SK-N-SH (cell line): ENCODE measurements around the gene H1-8. TPM values are rescaled to one million over a fixed set of nuclear protein-coding genes. Genes with fewer than 3 reads are reported as not detected.

ENCODE experiments used
- CTCF ChIA-PET: fragments of 300-600, 350-600 bp; formaldehyde crosslinking; extraction: SDS; loops from one replicate; lab custom pipeline; 2021; lab: Yijun Ruan, JAX
- POLR2A ChIA-PET: fragments of 350-600 bp; sonication (Branson Sonifier 250); formaldehyde crosslinking; extraction: SDS; loops from one replicate; lab custom pipeline; 2020; ENCODE audit warnings: antibody characterized with exemption, inconsistent platforms; lab: Yijun Ruan, JAX
- DNase-seq: peaks from one replicate; pipeline ENCODE4 v3.0.0; 2012
- H2AFZ ChIP-seq: fragments of 200-600 bp; sonication (generic); 2 replicates; pipeline ENCODE4 v1.8.1; 2016; ENCODE audit warnings: antibody characterized with exemption, mild to moderate bottlenecking, low read depth
- H3F3A ChIP-seq: fragments of 200-600 bp; sonication (generic); replicated peaks from 2 replicates; pipeline ENCODE3; 2016; ENCODE audit warnings: antibody characterized with exemption, mild to moderate bottlenecking; ENCODE audit not compliant: insufficient read depth
- H3K27ac ChIP-seq, 2 experiments: fragments of 200-500 bp in 1 of 2; fragments of 200-600 bp in 1 of 2; sonication (Bioruptor generic) in 1 of 2; sonication (generic), shearing (Covaris generic) in 1 of 2; 2 replicates each; pipeline versions ENCODE4 v1.5.1 to v1.6.1; 2014 to 2016; ENCODE audit warnings: low read depth in 2 of 2, inconsistent platforms in 1 of 2, low read length in 1 of 2, mild to moderate bottlenecking in 1 of 2, mixed read lengths in 1 of 2
- H3K27me3 ChIP-seq: fragments of 200-600 bp; sonication (generic), shearing (Covaris generic); 2 replicates; pipeline ENCODE4 v1.6.1; 2016; ENCODE audit warnings: mixed run types; ENCODE audit not compliant: insufficient read depth
- H3K36me3 ChIP-seq, 2 experiments: fragments of 200-500 bp in 1 of 2; fragments of 200-600 bp in 1 of 2; sonication (Bioruptor generic) in 1 of 2; sonication (generic) in 1 of 2; replicated peaks in 1 of 2; 2 replicates each; pipeline versions ENCODE3 to v1.5.1; 2014 to 2016; ENCODE audit warnings: low read length in 1 of 2, mild to moderate bottlenecking in 1 of 2; ENCODE audit not compliant: insufficient read depth in 2 of 2, control insufficient read depth in 1 of 2
- H3K4me1 ChIP-seq, 2 experiments: fragments of 200-500 bp in 1 of 2; fragments of 200-600 bp in 1 of 2; sonication (Bioruptor generic) in 1 of 2; sonication (generic), shearing (Covaris generic) in 1 of 2; 2 replicates each; pipeline versions ENCODE4 v1.5.1 to v1.6.1; 2014 to 2016; ENCODE audit warnings: low read depth in 1 of 2, low read length in 1 of 2, mixed run types in 1 of 2; ENCODE audit not compliant: insufficient read depth in 2 of 2, control insufficient read depth in 1 of 2
- H3K4me2 ChIP-seq: fragments of 200-600 bp; sonication (generic), shearing (Covaris generic); 2 replicates; pipeline ENCODE4 v1.6.1; 2017; ENCODE audit warnings: mixed run types
- H3K4me3 ChIP-seq, 2 experiments: fragments of 200-500 bp in 1 of 2; fragments of 200-600 bp in 1 of 2; sonication (Bioruptor generic) in 1 of 2; sonication (generic), shearing (Covaris generic) in 1 of 2; 2 replicates each; pipeline versions ENCODE4 v1.5.1 to v1.8.1; 2014 to 2016; ENCODE audit warnings: low read depth in 2 of 2, inconsistent platforms in 1 of 2, low read length in 1 of 2, mild to moderate bottlenecking in 1 of 2, mixed read lengths in 1 of 2, moderate library complexity in 1 of 2
- H3K79me2 ChIP-seq: fragments of 200-600 bp; sonication (generic); 2 replicates; pipeline ENCODE4 v1.8.1; 2017; ENCODE audit warnings: mild to moderate bottlenecking; ENCODE audit not compliant: insufficient read depth
- H3K9ac ChIP-seq: fragments of 200-600 bp; sonication (generic); 2 replicates; pipeline ENCODE4 v1.6.1; 2017; ENCODE audit warnings: mixed run types
- H3K9me2 ChIP-seq: fragments of 200-600 bp; sonication (generic); 2 replicates; pipeline ENCODE4 v1.6.1; 2017; ENCODE audit warnings: mixed run types
- H3K9me3 ChIP-seq: fragments of 200-600 bp; sonication (generic); 2 replicates; pipeline ENCODE4 v1.6.1; 2017; ENCODE audit warnings: mixed run types, mild to moderate bottlenecking, moderate library complexity
- H4K20me1 ChIP-seq: fragments of 200-600 bp; sonication (generic); 2 replicates; pipeline ENCODE4 v1.6.1; 2017; ENCODE audit warnings: mild to moderate bottlenecking, mixed run types; ENCODE audit not compliant: insufficient read depth
- CHD2 ChIP-seq: fragments of 150-350 bp; IDR thresholded peaks from 2 replicates; pipeline ENCODE4 v1.6.1; 2018; ENCODE audit warnings: low read length; ENCODE audit not compliant: partially characterized antibody
- ELF1 ChIP-seq: IDR thresholded peaks from 2 replicates; pipeline ENCODE4 v1.4.0; 2012
- EP300 ChIP-seq, 2 experiments: IDR thresholded peaks; 2 replicates each; pipeline versions ENCODE4 v1.4.0 to v1.6.1; 2012; ENCODE audit warnings: borderline replicate concordance in 1 of 2, low read depth in 1 of 2, low read length in 1 of 2
- FOSL2 ChIP-seq: IDR thresholded peaks from 2 replicates; pipeline ENCODE4 v1.4.0; 2012; ENCODE audit warnings: low read depth, mild to moderate bottlenecking, moderate library complexity, borderline replicate concordance
- FOXJ3 ChIP-seq: sonication (generic); formaldehyde crosslinking; IDR thresholded peaks from 2 replicates; pipeline ENCODE4 v1.5.1; 2020; ENCODE audit warnings: mild to moderate bottlenecking, missing genetic modification reagents
- FOXM1 ChIP-seq: IDR thresholded peaks from 2 replicates; pipeline ENCODE4 v1.4.0; 2012; ENCODE audit warnings: low read depth, mild to moderate bottlenecking
- GABPA ChIP-seq: IDR thresholded peaks from 2 replicates; pipeline ENCODE4 v1.4.0; 2012; ENCODE audit warnings: low read depth, mild to moderate bottlenecking
- GATA2 ChIP-seq: sonication (generic); formaldehyde crosslinking; IDR thresholded peaks from 2 replicates; pipeline ENCODE4 v1.5.0; 2020; ENCODE audit warnings: mild to moderate bottlenecking, missing genetic modification reagents
- JUND ChIP-seq: IDR thresholded peaks from 2 replicates; pipeline ENCODE4 v1.4.0; 2012
- MXI1 ChIP-seq: IDR thresholded peaks from 2 replicates; pipeline ENCODE4 v1.6.1; 2012; ENCODE audit warnings: mild to moderate bottlenecking, low read depth, low read length, improper control_type of control experiment
- NFIC ChIP-seq: IDR thresholded peaks from 2 replicates; pipeline ENCODE4 v1.4.0; 2012; ENCODE audit warnings: borderline replicate concordance
- POLR2AphosphoS5 ChIP-seq: IDR thresholded peaks from 2 replicates; pipeline ENCODE4 v1.6.1; 2012; ENCODE audit warnings: low read depth, low read length
- RAD21 ChIP-seq: IDR thresholded peaks from 2 replicates; pipeline ENCODE4 v1.6.1; 2012; ENCODE audit warnings: mild to moderate bottlenecking, low read length
- RFX5 ChIP-seq: IDR thresholded peaks from 2 replicates; pipeline ENCODE4 v1.6.1; 2012; ENCODE audit warnings: mild to moderate bottlenecking, improper control_type of control experiment, low read length
- SMC3 ChIP-seq: IDR thresholded peaks from 2 replicates; pipeline ENCODE4 v1.6.1; 2012; ENCODE audit warnings: low read depth, low read length, improper control_type of control experiment
- TCF12 ChIP-seq: IDR thresholded peaks from 2 replicates; pipeline ENCODE4 v1.4.0; 2012
- TEAD4 ChIP-seq: IDR thresholded peaks from 2 replicates; pipeline ENCODE4 v1.4.0; 2012; ENCODE audit warnings: mild to moderate bottlenecking, borderline replicate concordance; ENCODE audit not compliant: insufficient read depth
- YY1 ChIP-seq: IDR thresholded peaks from 2 replicates; pipeline ENCODE4 v1.4.0; 2012; ENCODE audit warnings: low read depth, mild to moderate bottlenecking
- WGBS: methylation state at CpG from one replicate; pipeline ENCODE4 v1.1.6; 2017; ENCODE audit warnings: low lambda C conversion rate; 5-methylcytosine and 5-hydroxymethylcytosine counted together
- polyA plus RNA-seq, 3 experiments: library from polyadenylated mRNA; depleted of rRNA; stranded (reverse); fragments of >200 nt; gene quantifications; 2 replicates each; pipeline ENCODE4 v1.2.3, GENCODE V29; 2012
- TF ChIP-seq, protein P1 (sequence below): fragments of 150-350 bp; IDR thresholded peaks from 2 replicates; pipeline ENCODE4 v1.6.1; 2016; ENCODE audit warnings: mild to moderate bottlenecking, low read depth, low read length
- TF ChIP-seq, protein P2 (sequence below): IDR thresholded peaks from 2 replicates; pipeline ENCODE4 v1.4.0; 2012; ENCODE audit warnings: low read depth, borderline replicate concordance
- TF ChIP-seq, protein P3 (sequence below): IDR thresholded peaks from 2 replicates; pipeline ENCODE4; 2012
- TF ChIP-seq, protein P4 (sequence below): IDR thresholded peaks from 2 replicates; pipeline ENCODE4 v1.4.0; 2012; ENCODE audit warnings: low read depth
- TF ChIP-seq, protein P5 (sequence below): IDR thresholded peaks from 2 replicates; pipeline ENCODE4 v1.4.0; 2012; ENCODE audit warnings: low read depth, borderline replicate concordance

The H1-8 gene
- polyA plus RNA-seq, 1 of the 3 experiments (the other 2 are of a cell fraction), result not detected

DNA sequence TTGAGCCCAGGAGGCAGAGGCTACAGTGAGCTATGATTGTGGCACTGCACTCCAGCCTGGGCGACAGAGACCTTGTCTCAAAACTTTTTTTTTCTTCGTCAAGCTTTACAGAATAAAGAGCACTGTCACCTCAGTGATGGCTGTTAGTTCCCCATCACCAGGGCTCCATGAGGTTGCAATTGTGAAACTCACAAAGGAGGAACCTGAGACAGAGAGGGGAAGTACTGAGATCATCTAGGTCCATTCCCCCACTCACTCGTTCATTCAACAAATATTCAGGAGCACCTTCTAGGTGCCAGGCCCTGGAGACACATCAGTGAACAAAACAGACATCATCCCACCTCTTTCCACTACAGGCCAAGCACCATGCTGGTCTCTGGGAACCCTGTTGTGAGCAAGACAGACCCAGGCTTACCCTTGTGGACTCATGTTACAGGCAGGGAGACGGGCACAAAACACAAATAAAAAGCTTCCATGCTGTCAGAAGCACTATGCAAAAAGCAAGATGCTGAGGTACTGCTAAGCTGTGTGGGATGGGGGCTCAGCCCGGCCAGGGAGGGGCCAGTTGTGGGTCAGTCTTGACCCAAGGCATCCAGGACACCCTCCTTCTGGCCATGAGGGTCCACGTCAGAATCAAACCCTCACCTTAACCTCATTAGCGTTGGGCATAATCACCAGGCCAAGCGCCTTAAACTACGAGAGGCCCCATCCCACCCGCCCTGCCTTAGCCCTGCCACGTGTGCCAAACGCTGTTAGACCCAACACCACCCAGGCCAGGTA, 16.7 kb upstream of the H1-8 start:
- Histone ChIP-seq H3K27ac (no peak overlapping the region), H3K9me3 (no peaks in the 10 kb centered on the region), H2AFZ (no peak overlapping the region), H3K9ac (no peak overlapping the region), H3K27me3 (no peaks in the 10 kb centered on the region), H3F3A (no peaks in the 10 kb centered on the region), H4K20me1 (no peaks in the 10 kb centered on the region), H3K36me3 (no peaks in the 10 kb centered on the region), H3K9me2 (no peaks in the 10 kb centered on the region), H3K4me3 (no peak overlapping the region), H3K4me2 (no peak overlapping the region), H3K79me2 (no peaks in the 10 kb centered on the region), H3K4me1 (no peaks in the 10 kb centered on the region; a peak in 1 of 4 replicates)
- ChIA-PET POLR2A (interaction anchor here (0.6 kb wide), 1 partner anchor 11 kb away, joined by 3 read pairs; no protein-coding TSS in a partner anchor), CTCF (interaction anchor here (1.0 kb wide), 2 partner anchors 13 kb away, joined by 3 to 4 read pairs; no protein-coding TSS in a partner anchor)
- no peak for DNase-seq
- WGBS, result 86% methylated on average over 5 of the region's 12 CpGs
- TF ChIP-seq NFIC (no peak), EP300 (IDR thresholded peaks at IDR 0.05; ENCODE audit: borderline replicate concordance in 1 of 2, low read depth in 1 of 2, low read length in 1 of 2) (no peak), GATA2 (CRISPR knock-in tag) (no peak), POLR2AphosphoS5 (no peak), FOSL2 (no peak), MXI1 (no peak), GABPA (no peak), FOXM1 (no peak), TCF12 (no peak), RFX5 (no peak)
- TF ChIP-seq, protein P1, sequence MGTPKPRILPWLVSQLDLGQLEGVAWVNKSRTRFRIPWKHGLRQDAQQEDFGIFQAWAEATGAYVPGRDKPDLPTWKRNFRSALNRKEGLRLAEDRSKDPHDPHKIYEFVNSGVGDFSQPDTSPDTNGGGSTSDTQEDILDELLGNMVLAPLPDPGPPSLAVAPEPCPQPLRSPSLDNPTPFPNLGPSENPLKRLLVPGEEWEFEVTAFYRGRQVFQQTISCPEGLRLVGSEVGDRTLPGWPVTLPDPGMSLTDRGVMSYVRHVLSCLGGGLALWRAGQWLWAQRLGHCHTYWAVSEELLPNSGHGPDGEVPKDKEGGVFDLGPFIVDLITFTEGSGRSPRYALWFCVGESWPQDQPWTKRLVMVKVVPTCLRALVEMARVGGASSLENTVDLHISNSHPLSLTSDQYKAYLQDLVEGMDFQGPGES, result no peak
- TF ChIP-seq, protein P2, sequence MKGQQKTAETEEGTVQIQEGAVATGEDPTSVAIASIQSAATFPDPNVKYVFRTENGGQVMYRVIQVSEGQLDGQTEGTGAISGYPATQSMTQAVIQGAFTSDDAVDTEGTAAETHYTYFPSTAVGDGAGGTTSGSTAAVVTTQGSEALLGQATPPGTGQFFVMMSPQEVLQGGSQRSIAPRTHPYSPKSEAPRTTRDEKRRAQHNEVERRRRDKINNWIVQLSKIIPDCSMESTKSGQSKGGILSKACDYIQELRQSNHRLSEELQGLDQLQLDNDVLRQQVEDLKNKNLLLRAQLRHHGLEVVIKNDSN, result no peak

DNA sequence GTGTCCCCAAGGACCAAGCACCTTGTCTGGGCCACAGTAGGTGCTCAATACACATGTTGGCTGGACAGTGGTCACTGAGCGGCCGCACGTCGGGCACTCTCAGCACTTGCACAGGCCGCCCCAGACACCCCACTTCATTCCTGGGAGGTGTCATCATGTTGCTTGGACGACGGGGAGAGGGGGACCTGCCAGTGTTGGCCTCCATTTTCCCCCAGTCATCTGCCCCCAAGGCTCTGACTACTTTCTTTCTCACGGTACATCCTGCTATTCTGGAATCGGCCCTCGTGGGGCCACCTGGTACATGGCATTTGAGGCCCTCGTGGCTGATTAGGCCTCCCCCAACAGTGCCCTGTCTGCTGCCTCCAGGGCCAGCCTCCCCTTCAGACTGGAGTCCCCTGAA, 15.7 kb upstream of the H1-8 start:
- Histone ChIP-seq H3K9me2 (no peaks in the 10 kb centered on the region), H3K9me3 (no peaks in the 10 kb centered on the region), H3K9ac (no peak overlapping the region), H3K36me3 (no peaks in the 10 kb centered on the region), H3K27me3 (no peaks in the 10 kb centered on the region), H3F3A (no peaks in the 10 kb centered on the region), H3K79me2 (no peaks in the 10 kb centered on the region), H3K4me3 (no peak overlapping the region), H4K20me1 (no peaks in the 10 kb centered on the region), H2AFZ (no peak overlapping the region), H3K27ac (no peak overlapping the region), H3K4me1 (no peaks in the 10 kb centered on the region), H3K4me2 (no peak overlapping the region)
- ChIA-PET POLR2A (no interaction called here), CTCF (interaction anchor here (0.6 to 1.2 kb wide), 2 partner anchors 37 to 1676 kb away, joined by 3 to 7 read pairs; no protein-coding TSS in a partner anchor)
- no peak for DNase-seq
- WGBS, result 84% methylated on average over 11 of the region's 11 CpGs
- TF ChIP-seq, protein P3, sequence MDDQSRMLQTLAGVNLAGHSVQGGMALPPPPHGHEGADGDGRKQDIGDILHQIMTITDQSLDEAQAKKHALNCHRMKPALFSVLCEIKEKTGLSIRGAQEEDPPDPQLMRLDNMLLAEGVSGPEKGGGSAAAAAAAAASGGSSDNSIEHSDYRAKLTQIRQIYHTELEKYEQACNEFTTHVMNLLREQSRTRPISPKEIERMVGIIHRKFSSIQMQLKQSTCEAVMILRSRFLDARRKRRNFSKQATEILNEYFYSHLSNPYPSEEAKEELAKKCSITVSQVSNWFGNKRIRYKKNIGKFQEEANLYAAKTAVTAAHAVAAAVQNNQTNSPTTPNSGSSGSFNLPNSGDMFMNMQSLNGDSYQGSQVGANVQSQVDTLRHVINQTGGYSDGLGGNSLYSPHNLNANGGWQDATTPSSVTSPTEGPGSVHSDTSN, result no peak
- TF ChIP-seq FOXM1 (no peak), TEAD4 (no peak), MXI1 (no peak), FOXJ3 (CRISPR knock-in tag) (no peak), SMC3 (no peak), ELF1 (no peak), RAD21 (no peak), CHD2 (no peak), POLR2AphosphoS5 (no peak), YY1 (no peak), JUND (no peak), RFX5 (no peak)
- TF ChIP-seq, protein P4, sequence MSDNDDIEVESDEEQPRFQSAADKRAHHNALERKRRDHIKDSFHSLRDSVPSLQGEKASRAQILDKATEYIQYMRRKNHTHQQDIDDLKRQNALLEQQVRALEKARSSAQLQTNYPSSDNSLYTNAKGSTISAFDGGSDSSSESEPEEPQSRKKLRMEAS, result no peak
- TF ChIP-seq, protein P5, sequence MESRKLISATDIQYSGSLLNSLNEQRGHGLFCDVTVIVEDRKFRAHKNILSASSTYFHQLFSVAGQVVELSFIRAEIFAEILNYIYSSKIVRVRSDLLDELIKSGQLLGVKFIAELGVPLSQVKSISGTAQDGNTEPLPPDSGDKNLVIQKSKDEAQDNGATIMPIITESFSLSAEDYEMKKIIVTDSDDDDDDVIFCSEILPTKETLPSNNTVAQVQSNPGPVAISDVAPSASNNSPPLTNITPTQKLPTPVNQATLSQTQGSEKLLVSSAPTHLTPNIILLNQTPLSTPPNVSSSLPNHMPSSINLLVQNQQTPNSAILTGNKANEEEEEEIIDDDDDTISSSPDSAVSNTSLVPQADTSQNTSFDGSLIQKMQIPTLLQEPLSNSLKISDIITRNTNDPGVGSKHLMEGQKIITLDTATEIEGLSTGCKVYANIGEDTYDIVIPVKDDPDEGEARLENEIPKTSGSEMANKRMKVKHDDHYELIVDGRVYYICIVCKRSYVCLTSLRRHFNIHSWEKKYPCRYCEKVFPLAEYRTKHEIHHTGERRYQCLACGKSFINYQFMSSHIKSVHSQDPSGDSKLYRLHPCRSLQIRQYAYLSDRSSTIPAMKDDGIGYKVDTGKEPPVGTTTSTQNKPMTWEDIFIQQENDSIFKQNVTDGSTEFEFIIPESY, result no peak
